GM19351 (cell line): ENCODE results near the gene KCTD5.

ENCODE experiments used
- ATAC-seq: cut with Tn5 transposase; IDR thresholded peaks from one replicate; pipeline ENCODE4 v1.9.1; 2021; ENCODE audit warnings: mild to moderate bottlenecking, moderate library complexity; ENCODE audit not compliant: unreplicated experiment

The KCTD5 gene

DNA sequence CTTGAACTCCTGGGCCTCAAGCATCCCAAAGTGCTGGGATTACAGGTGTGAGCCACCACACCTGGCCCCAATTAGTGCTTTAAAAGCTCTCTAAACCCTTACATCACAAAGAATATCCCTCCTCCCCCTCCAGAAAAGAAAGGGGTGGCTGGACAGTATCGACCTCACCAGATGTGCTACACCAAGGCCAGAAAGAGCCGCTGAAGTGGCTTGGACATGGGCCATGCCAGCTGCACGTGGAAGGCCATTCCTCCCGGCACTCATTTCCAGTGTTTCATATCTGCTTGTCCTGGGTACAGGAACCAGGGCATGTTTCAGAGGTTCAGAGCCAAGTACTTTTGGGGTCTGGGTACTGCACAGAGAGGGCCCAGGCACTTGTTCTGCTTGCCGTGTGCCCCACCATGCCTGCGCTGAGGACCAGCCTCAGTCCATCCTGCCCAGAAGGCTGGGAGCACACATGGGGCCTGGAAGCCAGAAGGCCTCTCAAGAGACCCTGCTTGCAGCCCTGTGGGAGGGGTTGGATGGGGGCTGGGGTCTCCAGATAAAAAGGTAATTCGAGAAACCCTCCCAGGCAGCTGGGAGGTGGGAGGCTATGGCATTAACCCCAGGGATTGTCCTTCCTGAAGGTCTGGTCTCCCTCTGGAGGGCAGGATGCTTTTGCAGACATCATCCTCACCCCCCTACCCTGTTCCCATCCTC, 66.6 kb downstream of the KCTD5 start:
- ATAC-seq, result no peak

DNA sequence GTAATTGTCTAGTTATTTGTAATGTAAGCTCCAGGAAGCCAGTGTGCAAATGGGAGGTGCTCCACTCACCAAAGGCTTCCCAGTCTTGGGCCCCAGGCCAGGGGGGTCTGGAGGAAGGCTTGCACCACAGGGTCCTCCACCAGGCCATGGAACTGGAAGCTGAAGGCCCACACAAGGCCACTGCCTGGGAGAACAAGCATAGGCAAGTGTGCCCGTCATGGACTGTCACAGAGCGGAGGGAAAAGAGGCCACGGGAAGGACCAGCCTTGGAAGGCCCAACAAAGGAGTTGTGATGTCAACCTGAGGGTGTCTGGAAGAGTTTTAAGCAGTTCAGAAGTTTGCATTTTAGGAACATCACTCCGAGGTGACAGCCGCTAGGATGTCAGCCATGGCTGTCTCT, 67.2 kb downstream of the KCTD5 start:
- ATAC-seq, result no peak

DNA sequence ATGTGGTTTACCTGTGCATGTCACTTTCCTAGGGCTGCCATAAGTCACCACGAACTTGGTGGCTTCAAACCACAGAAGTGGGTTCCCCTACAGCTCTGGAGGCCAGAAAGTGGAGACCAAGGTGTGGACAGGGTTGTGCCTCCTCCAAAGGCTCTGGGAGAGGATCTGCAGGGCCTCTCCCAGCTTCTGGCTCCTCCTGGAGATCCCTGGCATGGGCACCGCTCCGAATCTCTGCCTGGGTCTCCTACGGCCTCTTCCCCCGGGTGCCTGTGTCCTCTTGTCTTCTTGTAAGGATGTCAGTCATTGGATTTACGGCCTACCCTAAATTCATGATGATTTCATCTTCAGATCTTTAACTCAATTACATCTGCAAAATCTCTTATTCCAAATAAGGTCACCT, 67.6 kb downstream of the KCTD5 start:
- no peak for ATAC-seq

DNA sequence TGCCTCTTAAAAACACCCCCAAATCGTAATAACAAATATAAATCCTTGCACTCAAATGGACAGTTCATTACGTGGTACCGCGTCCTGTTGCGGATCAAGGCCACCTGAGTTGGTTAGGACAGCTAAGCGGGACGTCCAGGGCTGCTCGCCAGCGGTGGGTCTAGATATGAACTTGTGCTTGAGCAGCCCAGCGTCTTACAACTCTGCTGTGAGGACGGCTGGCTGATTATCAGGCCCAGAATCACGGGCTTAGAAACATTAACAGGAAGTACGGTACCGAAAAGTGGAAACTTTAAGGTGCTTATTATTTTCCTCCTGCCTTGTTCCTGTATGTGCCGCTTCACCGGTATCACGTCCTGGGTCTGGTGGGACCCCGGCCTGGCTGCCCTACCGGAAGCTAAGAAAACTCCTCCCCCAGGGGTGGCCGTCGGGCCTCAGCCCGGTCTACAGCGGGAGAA, 69.3 kb downstream of the KCTD5 start:
- ATAC-seq, result peak; percentile 35

DNA sequence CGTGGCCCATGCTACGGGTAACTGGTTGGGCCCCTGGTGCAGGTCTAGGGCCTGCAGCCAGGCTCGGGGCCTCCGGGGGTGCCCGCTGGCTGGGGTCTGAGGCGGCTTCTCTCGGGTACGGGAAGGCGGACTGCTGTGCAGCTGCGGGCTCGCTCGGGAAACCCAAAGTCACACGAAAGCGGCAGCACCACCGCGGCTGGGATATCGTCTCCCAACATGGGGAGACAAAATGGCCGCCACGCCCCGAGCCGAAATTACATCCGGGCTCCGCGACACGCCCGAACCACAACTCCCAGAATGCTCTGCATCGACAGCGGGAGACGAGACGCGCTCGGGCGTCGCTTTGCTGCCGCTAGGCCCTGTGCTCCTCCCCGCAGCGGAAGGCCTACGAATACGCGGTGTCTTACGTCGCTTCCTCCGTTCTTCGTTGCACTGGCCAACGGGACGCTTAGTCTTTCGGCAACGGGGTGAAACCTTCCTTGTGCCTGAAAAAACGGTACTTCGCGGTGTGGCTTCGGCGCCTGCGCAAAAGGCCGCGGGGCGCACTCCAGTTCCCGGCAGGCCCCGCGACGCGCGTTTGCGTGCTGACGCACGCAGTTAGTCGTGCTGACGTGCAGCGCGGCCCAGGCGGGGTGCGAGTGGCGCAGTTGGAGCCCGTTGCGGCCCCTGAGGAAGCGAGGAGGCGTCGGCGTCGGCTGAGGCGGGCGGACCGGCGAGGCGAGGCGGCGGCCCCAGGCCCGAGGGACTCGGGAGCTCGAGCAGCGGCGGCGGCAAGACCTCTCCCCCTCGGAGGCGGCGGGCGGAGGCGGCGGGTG, 69.9 kb downstream of the KCTD5 start, which contains the start of gene SRRM2:
Gene SRRM2, plus strand, starts transcription at position 604 of the 815 bp plus-strand sequence. CDS start 3,727 bp downstream, outside the sequence.
- peak; percentile 81 for ATAC-seq

DNA sequence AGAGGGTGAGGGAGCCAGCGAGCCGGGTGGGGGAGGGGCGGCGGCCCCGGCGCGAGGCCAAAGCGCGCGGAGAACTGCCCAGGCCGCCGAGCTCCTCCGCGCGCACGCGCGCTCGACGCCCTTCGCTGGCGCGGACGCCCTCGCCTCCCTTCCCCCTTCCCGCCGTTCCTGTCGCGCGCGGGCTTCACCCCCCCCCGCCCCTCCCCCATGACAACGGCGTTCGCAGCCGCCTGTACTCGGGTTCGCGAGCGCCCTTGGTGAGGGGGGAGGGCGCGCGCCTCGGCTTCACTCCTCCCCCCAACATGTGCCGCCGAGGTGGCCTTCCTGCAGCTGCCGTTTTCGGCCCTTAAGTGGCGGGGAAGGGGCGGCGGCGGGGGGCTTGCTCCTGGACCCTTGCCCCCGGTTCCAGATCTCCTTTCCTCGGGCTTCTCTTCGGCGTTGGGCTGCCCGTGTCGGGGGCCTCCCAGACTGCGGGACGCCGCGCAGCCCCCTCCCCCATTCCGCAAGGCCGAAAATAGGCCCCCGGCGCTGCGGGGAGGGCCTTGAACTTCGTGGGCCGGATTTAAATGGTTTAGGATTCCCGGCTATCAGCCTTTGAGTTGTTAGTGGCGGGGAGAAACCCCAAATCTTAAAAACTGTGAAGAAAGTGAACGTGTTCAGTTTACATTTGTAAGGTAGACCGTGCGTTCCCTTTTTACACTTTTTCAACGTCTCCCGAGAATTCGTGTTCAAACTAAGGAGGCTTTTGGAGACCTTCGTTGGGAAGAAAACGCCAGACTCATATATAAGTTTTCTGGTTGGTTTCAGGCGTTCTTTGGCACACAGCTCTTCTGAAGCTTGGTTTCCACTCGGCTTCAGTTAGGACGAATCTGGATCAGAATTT, 70.8 kb downstream of the KCTD5 start:
- ATAC-seq, result peak; percentile 39

DNA sequence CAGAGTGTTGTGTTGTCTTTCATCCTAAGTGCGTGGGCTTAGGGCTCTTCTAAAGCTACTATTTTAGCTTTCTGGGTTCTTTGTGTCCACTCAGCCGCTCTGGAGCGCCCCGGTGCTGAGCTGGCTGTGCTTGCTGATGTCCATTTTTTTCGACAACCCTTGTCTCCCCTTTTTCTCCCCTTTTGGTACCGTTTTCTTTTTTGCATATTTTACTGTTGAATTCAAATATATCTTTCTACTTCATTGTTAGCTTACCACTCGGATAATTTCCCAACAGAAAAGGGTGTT, 71.4 kb downstream of the KCTD5 start:
- ATAC-seq, result no peak

DNA sequence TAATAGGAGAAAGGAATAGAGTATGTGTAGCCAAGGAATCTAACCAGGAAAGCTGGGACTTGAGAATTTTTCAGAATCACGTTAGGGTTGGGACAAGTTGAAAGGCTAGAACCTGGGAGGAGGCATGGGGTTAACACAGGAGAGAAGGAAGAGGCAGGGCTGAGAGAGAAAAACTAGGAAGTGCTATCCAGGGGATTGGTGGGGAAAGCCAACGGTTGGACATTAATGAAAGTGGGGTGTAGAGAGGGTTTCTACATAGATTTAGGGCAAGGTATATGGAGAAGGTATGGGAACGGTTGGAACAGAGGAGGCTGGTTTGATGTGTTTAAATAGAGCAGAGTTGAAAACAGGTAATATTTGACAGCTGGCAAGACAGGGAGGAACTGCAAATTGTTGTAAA, 72.8 kb downstream of the KCTD5 start:
- ATAC-seq, result no peak

DNA sequence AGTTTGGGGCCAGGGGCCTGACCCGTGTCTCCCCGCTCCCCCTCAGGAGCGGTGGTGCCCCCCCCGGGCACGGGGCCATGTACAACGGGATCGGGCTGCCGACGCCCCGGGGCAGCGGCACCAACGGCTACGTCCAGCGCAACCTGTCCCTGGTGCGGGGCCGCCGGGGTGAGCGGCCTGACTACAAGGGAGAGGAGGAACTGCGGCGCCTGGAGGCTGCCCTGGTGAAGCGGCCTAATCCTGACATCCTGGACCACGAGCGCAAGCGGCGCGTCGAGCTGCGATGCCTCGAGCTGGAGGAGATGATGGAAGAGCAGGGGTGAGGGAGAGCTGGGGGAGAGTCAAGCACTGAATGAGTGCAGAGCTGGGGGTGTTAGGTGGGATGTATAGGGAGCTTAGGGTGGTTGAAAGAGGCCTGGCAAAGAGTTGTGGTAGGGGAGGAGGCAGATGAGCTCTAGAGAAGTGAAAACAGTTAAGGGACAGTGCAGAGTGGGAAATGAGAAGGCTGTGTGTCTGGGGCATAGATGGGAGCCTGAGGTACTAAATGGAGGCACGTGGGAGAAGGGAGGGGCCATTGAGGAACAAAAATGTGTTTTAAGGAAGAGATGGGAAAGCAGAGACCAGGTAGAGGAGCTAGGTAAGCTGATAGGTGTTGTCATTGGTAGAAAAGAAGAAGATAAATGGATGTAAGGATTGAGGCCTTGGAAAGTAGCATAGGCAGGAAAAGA, 74.1 kb downstream of the KCTD5 start:
- no peak for ATAC-seq

DNA sequence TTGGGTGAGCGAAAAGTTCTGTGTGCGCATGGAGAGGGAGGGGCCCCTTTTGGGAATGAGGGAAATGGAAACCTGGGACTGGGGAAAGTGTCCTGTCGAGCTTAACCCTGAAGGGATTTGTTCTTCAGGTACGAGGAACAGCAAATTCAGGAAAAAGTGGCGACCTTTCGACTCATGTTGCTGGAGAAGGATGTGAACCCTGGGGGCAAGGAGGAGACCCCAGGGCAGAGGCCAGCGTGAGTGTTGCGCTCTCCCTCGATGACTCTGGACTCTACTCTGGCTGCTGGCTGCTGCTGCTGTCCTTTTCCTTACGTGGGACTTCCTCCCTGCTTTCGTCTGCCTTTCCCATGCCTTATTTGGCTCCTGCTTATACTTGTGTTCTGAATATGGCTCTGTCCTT, 75.0 kb downstream of the KCTD5 start:
- ATAC-seq, result no peak
